ENCODE measurements around the gene SRL.

Gene SRL

GRCh38 chr16:4270595-4270994 is 28.7 kb upstream of the SRL start:
- peak overlapping the region; percentile 64 for H3K4me3 ChIP-seq (ENCODE audit: low read depth, low read length)
- no peak for TF ChIP-seq CTCF (IDR thresholded peaks at IDR 0.05; ENCODE audit: control insufficient read depth, extremely low read depth, insufficient read depth)
- no peak for DNase-seq (ENCODE audit: low read depth)

DNA sequence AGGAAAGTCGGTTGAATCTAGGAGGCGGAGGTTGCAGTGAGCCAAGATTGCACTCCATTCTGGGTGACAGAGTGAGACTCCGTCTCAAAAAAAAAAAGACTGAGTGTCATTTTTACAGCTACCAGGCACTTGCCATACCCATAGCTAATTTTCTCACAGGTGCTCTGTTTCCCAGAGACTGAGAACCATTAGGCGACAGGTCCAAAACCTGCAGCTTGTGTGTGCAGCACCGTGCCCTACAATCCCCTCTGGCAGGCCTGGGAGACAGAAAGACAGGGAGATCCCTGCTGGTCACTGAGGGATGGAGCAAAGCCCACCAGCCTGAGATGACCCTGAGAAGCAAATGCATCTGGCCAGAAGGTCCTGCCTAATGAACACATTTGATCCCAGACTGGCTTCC is 28.2 kb upstream of the SRL start:
- no peak for TF ChIP-seq CTCF (IDR thresholded peaks at IDR 0.05; ENCODE audit: control insufficient read depth, extremely low read depth, insufficient read depth)
- H3K4me3 ChIP-seq (ENCODE audit: low read depth, low read length), result no peak overlapping the region

GRCh38 chr16:4266372-4266771 is 24.5 kb upstream of the SRL start:
- no peak overlapping the region for H3K4me3 ChIP-seq (ENCODE audit: low read depth, low read length)
- no peak for TF ChIP-seq CTCF (IDR thresholded peaks at IDR 0.05; ENCODE audit: control insufficient read depth, extremely low read depth, insufficient read depth)
- no peak for DNase-seq (ENCODE audit: low read depth)

More for the DNA sequence above, 28.2 kb upstream of the SRL start:
- DNase-seq (ENCODE audit: low read depth), result no peak

- DNase-seq (ENCODE audit: low read depth), result no peak
- no peak for TF ChIP-seq CTCF (IDR thresholded peaks at IDR 0.05; ENCODE audit: control insufficient read depth, extremely low read depth, insufficient read depth)
- H3K4me3 ChIP-seq (ENCODE audit: low read depth, low read length), result no peak overlapping the region
Measured at GRCh38 chr16:4265676-4266075, 23.8 kb upstream of the SRL start.

- H3K4me3 ChIP-seq (ENCODE audit: low read depth, low read length), result no peak overlapping the region
- no peak for DNase-seq (ENCODE audit: low read depth)
- TF ChIP-seq CTCF (IDR thresholded peaks at IDR 0.05; ENCODE audit: control insufficient read depth, extremely low read depth, insufficient read depth), result no peak
Measured at GRCh38 chr16:4264546-4264945, 22.7 kb upstream of the SRL start.

DNA sequence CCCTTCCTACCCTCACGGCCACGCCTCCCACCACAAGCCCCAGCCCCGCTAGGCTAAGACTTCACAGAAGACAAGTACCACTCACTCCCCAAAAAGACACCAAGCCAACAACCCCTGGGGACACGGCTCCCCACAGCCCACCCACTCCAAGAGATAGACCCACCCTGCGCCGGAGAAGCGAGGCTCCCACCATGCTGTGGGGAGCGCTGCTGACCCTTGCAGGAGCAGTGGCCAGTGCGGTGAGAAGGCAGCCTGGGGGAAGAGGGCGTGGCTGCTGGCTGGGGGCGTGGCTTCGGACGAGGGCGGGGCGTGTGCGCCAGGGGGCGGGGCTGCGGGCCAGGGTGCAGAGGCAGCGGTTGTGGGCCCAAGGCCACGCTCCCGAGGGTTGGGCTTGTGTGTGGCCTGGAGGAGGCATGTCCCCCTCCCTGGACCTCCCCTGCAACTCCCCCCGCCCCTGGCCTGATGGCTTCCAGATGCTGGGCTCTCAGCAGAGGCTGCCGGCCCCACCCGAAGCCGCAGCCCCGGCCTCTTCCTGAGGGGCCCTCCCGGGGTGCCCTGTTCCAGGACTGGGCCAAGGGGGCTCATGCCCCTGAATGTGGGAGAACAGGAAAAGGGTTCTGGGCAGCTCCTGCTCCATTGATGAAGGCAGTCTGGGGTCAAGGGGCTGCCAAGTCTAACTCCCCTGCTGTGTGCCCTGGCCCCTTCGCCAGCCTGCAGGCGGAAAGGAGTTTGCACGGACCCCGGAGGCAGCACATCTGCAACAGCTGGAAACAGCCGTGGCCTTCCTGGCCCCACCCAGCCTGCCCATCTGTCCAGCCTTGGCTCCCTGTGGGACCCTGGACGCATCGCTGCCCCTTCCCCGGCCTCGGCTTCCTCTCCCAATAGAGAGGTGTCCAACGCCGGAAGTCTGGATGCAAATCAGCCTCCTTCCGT is 21.9 kb upstream of the SRL start:
- no peak for TF ChIP-seq CTCF (IDR thresholded peaks at IDR 0.05; ENCODE audit: control insufficient read depth, extremely low read depth, insufficient read depth)
- DNase-seq (ENCODE audit: low read depth), result no peak
- H3K4me3 ChIP-seq (ENCODE audit: low read depth, low read length), result no peak overlapping the region

All from LNCaP clone FGC (cell line).